AG10803 (cell line): ENCODE measurements around the gene MCF2L2.
"Not testable (repeated sequence)": the region's sequence is repeated elsewhere in the genome, so short reads cannot be mapped to it uniquely, and the experiment has no call there.

Source experiments
- DNase-seq: peaks from one replicate; pipeline ENCODE4 v3.0.0; 2010; ENCODE audit warnings: low read depth
- H3K4me3 ChIP-seq: 2 replicates; pipeline ENCODE4 v1.5.1; 2011; ENCODE audit warnings: mild to moderate bottlenecking, low read length, control low read depth
- TF ChIP-seq, protein P1 (sequence below): conservative IDR thresholded peaks from 2 replicates; pipeline ENCODE4 v1.5.1; 2011; ENCODE audit warnings: mild to moderate bottlenecking, low read length, control low read depth, inconsistent platforms

Gene MCF2L2

DNA sequence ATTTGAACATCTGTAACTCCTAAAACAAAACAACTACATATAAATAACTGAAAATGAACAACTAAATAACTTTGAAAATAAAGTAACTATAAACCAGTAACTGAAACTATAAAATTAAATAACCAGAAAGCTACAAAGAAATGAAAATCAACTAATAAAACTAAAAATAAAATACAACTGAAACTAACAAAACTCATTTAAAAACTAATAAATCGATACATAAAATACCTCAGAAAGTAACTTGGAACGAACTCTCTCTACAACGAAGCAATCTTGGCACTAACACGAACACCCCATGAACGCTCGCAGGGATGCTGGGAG is 249.9 kb downstream of the MCF2L2 start:
- H3K4me3 ChIP-seq = peak overlapping the region; percentile 57
- no peak for DNase-seq
- TF ChIP-seq, protein P1, sequence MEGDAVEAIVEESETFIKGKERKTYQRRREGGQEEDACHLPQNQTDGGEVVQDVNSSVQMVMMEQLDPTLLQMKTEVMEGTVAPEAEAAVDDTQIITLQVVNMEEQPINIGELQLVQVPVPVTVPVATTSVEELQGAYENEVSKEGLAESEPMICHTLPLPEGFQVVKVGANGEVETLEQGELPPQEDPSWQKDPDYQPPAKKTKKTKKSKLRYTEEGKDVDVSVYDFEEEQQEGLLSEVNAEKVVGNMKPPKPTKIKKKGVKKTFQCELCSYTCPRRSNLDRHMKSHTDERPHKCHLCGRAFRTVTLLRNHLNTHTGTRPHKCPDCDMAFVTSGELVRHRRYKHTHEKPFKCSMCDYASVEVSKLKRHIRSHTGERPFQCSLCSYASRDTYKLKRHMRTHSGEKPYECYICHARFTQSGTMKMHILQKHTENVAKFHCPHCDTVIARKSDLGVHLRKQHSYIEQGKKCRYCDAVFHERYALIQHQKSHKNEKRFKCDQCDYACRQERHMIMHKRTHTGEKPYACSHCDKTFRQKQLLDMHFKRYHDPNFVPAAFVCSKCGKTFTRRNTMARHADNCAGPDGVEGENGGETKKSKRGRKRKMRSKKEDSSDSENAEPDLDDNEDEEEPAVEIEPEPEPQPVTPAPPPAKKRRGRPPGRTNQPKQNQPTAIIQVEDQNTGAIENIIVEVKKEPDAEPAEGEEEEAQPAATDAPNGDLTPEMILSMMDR = no peak

DNA sequence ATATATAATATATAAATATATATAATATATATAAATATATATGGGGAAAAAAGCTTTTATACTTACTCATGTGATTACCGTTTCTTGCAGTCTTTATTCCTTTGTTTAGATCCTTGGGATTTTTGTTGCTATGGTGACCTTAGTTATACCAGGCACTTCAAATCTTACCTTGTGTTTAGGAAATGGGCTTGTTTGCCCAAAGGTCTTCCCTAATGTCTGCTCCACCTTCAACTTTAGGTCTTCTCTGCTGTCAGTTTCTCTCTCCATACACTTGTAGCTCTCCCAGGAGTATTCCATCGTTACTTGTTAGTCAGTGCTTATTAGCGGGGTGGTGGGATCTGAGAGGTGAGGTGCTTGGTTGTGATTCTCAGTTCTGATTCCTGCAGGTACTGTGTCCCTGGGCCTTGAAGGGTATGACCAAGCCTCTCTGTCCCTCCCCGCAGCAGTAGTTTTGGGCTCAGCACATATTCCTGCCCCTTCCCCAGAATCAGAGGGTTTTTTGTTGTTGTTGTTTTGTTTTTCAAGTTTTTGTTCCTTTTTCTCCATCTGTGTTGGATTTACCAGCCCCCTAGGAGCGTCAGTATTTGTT is 256.3 kb downstream of the MCF2L2 start:
- no peak overlapping the region for H3K4me3 ChIP-seq
- no peak for DNase-seq
- TF ChIP-seq, protein P1 = no peak

DNA sequence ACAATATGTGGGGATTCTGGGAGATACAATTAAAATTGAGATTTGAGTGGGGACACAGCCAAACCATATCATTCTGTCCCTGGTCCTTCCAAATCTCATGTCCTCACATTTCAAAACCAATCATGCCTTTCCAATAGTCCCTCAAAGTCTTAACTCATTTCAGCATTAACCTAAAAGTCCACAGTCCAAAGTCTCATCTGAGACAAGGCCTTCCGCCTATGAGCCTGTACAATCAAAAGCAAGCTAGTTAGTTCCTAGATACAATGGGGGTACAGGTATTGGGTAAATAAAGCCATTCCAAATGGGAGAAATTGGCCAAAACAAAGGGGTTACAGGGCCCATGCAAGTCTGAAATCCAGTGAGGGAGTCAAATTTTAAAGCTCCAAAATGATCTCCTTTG is 260.4 kb downstream of the MCF2L2 start:
- DNase-seq, H3K4me3 ChIP-seq: not testable (repeated sequence)

DNA sequence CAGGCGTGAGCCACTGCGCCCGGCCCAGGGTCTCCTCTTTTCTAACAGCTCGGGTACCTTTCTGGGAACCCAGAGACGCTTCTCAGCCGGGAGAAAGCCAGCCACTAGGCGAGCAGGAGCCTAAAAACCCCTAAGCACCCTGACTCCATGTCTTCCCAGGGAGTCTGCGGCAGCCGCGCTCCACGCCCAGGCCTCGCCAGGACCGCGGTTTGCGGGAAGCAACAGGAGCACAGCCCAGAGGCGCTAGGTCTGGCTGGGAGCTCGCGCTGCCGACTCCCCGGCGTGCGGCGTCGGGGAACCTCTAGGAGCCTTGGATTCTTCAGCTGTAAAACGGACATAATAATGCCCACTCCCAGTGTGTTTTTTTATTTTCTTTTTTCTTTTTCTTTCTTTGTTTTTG is 264.9 kb downstream of the MCF2L2 start:
- H3K4me3 ChIP-seq = no peak overlapping the region
- DNase-seq = no peak
- TF ChIP-seq, protein P1 = no peak

DNA sequence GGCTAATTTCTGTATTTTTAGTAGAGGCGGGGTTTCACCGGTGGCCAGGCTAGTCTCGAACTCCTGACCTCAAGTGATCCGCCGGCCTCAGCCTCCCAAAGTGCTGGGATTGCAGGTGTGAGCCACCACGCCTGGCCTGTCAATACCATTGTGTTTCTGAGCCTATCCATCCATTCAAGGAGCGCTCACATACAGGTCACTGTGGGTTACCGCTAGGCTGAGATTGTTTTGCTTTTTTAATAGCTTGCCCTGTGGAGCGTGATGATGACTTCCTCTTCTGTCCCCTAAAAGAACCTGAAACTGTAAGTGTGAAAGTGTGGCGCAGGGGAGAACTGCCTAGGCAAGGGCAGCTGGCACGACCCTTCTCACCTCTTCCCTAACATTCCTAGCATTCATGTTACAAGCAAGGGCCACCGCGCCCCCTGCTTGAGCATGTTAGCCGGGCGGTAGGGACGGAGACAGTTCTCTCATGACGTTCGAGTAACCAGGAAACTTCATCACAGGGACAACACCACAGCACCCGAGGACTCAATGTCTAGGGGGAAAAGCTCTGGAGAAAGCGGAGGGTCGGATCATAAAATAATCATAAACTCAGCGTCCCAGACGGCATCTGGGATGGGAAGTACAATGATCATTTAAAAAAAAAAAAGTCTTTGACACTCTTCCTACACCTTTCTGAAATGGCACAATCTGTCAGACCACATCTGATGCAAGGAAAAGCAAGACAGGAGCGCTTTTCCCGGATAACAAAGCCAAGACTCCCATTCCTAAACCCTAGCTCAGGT is 266.7 kb downstream of the MCF2L2 start:
- peak overlapping the region; percentile 54; the same call in 1 of the 2 replicates for H3K4me3 ChIP-seq
- TF ChIP-seq, protein P1 = no peak
- DNase-seq = no peak

DNA sequence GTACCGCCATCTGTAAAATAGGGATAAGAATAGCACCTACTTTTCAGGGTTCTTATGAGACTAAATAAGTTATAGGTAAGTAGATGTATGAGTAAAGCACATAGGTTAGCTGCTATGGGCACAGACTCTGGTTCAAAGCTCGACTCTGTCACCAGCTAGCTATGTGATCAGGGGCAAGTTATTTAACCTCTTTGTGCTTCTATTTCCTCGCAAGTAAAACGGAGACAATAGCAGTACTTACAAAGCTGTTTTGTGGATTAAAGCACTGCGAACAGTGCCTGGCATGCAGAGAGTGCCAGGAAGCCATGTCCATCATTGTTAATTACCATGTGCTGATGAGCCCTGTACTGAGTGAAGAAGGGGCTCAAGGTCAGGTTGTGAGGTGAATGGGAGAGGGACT is 267.8 kb downstream of the MCF2L2 start:
- TF ChIP-seq, protein P1 = no peak
- DNase-seq = no peak
- no peak overlapping the region for H3K4me3 ChIP-seq

DNA sequence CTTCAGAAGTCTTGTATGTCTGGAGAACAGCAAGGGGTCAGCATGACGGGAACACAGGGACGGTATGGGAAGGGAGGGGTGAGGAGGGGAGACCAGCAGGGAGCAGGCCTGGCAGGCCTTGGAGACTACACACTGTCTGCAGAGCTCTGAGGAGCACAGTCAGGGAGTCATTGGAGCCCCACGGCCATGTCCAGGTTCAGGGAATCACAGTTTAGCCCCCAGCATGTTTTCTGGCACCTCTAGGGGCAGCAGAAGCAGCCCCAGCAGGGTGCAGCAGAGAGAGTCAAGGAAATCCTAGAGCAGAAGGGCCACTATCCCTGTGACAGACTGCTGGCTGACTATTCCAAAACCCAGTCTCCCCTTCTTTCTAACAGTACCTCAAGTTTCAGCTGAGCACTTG is 269.1 kb downstream of the MCF2L2 start:
- TF ChIP-seq, protein P1 = peak; percentile 15
- no peak for DNase-seq
- H3K4me3 ChIP-seq = no peak overlapping the region
